T47D (cell line): ENCODE data around the gene TIAM1.

Source experiments
- DNase-seq, 2 experiments: peaks; one replicate each; pipeline versions ENCODE4 v3.0.0 to v3.0.0-alpha.2; 2011 to 2012; ENCODE audit warnings: low read depth in 1 of 2, low spot score in 1 of 2
- JUND ChIP-seq: IDR thresholded peaks from 2 replicates; pipeline ENCODE4 v1.6.1; 2012; ENCODE audit warnings: low read depth
- in situ Hi-C: cut with HindIII; loops from 2 replicates; pipeline ENCODE4 v1.10.0; 2016; ENCODE audit warnings: low sequenced_read_pairs, low pct_unique_long_range_greater_than_20kb

Gene TIAM1

GRCh38 chr21:31156169-31156568 lies 187.9 kb downstream of the TIAM1 start:
- DNase-seq = no peak
- TF ChIP-seq JUND = no peak
- in situ Hi-C loops = no loop called here

GRCh38 chr21:31151156-31152045 lies 192.7 kb downstream of the TIAM1 start:
- DNase-seq = no peak
- no peak for TF ChIP-seq JUND
- in situ Hi-C loops = no loop called here

GRCh38 chr21:31145274-31145673 lies 198.8 kb downstream of the TIAM1 start:
- in situ Hi-C loops = no loop called here
- no peak for DNase-seq
- TF ChIP-seq JUND = no peak

DNA sequence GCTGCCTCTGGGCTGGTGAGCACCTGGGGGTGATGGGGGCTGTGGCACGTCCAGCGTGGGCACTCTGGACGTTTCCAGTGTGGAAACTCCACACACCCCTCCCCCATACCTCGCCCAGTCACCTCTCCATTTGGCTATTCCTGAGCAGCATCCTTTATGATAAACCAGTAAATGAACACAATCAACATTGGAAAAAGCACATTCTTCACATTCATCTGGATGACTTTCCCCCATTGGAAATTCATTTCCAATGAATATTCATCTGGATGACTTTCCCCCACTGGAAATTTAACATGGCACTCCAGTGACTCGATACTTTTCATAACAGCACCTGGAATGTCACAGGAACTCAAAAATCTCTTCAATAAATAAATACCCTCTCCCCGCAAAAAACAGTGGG lies 201.0 kb downstream of the TIAM1 start:
- DNase-seq = no peak
- in situ Hi-C loops = no loop called here

GRCh38 chr21:31142600-31142999 lies 201.5 kb downstream of the TIAM1 start:
- TF ChIP-seq JUND = no peak
- peak in 1 of 2 experiments; percentile 37 for DNase-seq
- in situ Hi-C loops = no loop called here

More for the DNA sequence above, 201.0 kb downstream of the TIAM1 start:
- TF ChIP-seq JUND = no peak

DNA sequence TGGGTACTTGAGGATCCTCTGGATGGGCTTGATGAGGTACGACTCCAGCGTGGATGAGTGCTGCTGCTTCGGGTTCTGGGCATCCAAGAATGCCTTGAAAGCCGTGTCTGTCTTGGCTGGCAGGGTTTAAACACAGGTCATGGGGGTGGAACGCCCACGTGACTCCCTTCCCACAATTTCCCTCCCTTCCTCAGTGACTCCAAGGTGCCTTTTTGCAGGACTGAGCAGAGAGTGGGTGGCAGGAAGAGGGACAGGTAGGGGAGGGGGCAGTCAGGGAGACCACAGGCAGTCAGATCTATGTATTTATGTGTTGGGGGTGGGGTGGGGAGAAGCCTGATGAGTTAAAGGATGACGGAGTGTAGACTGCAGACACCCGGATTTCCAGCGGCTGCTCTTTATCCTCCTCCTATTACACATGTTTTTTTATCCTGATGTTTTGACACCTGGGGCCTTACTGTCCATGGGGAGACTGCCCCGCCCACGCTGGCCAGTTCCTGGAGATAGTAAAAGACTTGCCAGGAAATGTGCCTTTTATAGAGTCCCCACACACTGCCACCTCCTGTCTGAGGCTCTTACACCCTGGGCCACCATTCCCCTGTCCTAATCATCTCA lies 202.6 kb downstream of the TIAM1 start:
- TF ChIP-seq JUND = no peak
- DNase-seq = no peak
- in situ Hi-C loops = no loop called here

- no peak for DNase-seq
- no peak for TF ChIP-seq JUND
- in situ Hi-C loops = no loop called here
Measured at GRCh38 chr21:31140676-31141075, 203.4 kb downstream of the TIAM1 start.

GRCh38 chr21:31140025-31140424 lies 204.0 kb downstream of the TIAM1 start:
- in situ Hi-C loops = no loop called here
- no peak for DNase-seq
- no peak for TF ChIP-seq JUND

DNA sequence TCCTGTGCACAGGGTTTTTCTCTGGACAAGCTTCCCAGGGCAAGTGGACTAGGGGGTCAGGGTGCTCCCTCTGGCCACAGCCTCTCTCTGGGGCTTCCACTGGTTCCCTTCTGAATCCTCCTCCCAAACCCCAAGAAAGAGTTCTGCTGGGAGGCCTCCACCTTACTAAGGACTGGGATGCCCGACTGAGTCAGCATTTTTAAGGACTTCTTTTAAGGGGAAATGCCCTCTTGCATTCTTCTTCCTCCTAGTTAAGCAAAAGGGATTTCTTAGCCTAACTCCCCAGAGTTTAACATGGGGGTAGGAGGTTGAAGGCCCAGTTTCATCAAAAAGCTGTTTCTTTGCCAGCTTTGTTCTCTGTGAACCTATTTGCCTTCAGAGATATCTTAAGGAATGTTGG lies 206.1 kb downstream of the TIAM1 start:
- DNase-seq = no peak
- in situ Hi-C loops = no loop called here
- no peak for TF ChIP-seq JUND

- in situ Hi-C loops = no loop called here
- DNase-seq = no peak
- no peak for TF ChIP-seq JUND
Measured at GRCh38 chr21:31136891-31137290, 207.2 kb downstream of the TIAM1 start.

DNA sequence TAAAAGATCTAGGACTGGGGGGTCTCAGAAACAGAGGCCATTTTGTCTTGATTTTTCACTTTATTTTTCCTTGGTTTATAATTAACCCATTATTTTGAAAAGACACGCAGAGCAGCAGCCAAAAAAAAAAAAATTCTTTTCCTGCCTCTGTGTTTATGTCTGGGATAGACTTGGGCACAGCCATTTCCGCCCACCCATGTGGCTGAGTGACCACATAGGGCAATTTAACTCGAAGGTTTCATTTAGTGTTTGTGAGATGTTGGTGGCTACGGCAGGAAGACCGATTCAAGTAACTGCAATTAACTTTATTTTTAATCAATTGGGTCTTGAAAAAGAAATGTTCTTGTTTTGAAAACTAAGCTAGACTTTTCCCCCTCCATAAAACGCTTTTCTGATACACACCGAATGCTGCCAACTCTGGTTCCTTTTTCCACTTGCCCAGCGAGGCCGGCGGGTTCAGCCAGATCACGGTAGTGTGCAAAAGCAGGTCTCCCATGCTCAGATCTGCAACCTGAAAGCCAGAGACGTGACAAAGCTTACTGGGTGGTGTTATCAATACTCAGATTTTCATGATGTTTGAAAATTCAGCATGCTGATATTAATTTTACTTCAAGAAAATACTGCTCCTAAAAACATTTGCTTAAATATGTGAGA lies 208.4 kb downstream of the TIAM1 start:
- DNase-seq = no peak
- in situ Hi-C loops = no loop called here
- no peak for TF ChIP-seq JUND

DNA sequence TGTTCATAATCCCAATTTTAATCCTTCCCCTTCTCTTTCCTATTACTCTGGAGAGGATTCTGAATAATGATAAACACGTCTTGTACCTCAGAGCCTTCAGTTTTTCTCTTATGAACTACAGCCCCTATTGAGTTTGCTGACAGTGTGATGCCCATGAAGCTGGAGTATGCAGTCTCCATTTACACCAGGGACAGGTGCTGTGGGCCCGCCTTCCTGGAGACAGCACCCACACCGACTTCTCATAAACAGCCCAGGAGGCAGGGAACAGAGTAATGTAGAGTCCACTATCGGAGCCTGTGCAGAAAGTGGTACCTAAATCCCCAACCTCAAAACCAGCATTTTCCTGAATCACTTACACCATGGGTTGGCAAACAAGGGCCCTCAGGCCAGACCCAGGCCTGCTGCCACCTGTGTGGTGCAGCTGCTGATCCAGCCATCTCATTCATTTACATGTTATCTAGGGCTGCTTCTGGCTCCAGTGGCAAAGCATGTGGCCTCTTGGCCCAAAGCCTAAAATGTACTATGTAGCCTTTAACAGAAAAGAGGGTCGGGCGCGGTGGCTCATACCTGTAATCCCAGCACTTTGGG lies 210.7 kb downstream of the TIAM1 start:
- DNase-seq = no peak
- in situ Hi-C loops = no loop called here
- no peak for TF ChIP-seq JUND

GRCh38 chr21:31132574-31133242 lies 211.4 kb downstream of the TIAM1 start:
- in situ Hi-C loops = no loop called here
- no peak for TF ChIP-seq JUND
- DNase-seq = no peak
